NOMO-1 (cell line): Measurements from ENCODE around the gene PVRIG.
"Not testable (repeated sequence)": the region's sequence is repeated elsewhere in the genome, so short reads cannot be mapped to it uniquely, and the experiment has no call there.

Experiments
- DNase-seq, 2 experiments: peaks; one replicate each; lab custom pipeline; 2025; ENCODE audit not compliant: unreplicated experiment in 2 of 2; lab: John Stamatoyannopoulos, UW

The PVRIG gene

GRCh38 chr7:100270046-100270918, 50.5 kb downstream of the PVRIG start:
- DNase-seq: not testable (repeated sequence)
